Fibroblast of skin of scalp (primary cell): Measurements from ENCODE around the gene THBS4. TPM values are rescaled to one million over a fixed set of nuclear protein-coding genes. Genes with fewer than 3 reads are reported as not detected.

Experiments
- DNase-seq: peaks from one replicate; pipeline ENCODE4 v3.0.0-alpha.2; 2013
- polyA plus RNA-seq, 2 experiments: library from polyadenylated mRNA; unstranded; fragments of 120-200 nt; gene quantifications; one replicate each; pipeline ENCODE4 v1.2.1, GENCODE V29; 2013; ENCODE audit not compliant: insufficient read length in 2 of 2

THBS4 gene
- polyA plus RNA-seq (2013, experiment 1 of 2; ENCODE audit: insufficient read length), result 1.5 TPM
- 3.0 TPM for polyA plus RNA-seq (2013, experiment 2 of 2; ENCODE audit: insufficient read length)

GRCh38 chr5:80034962-80035821, at the start of gene THBS4:
TSS of gene THBS4 (plus strand) at chr5:80035348. CDS start at chr5:80035538, 190 bp downstream.
- no peak for DNase-seq

GRCh38 chr5:79986260-79986659, 48.9 kb upstream of the THBS4 start:
- DNase-seq, result no peak

GRCh38 chr5:79990205-79990597, 44.9 kb upstream of the THBS4 start:
- DNase-seq, result no peak

- DNase-seq, result peak; percentile 90
Measured at GRCh38 chr5:79990598-79991507, 44.3 kb upstream of the THBS4 start, which contains the start of gene MTX3. TSS of gene MTX3 (minus strand) at chr5:79991262. CDS start at chr5:79991238, 24 bp downstream.

- DNase-seq, result peak; percentile 2
Measured at GRCh38 chr5:79992891-79993657, 42.1 kb upstream of the THBS4 start.

- no peak for DNase-seq
Measured at GRCh38 chr5:79999722-80000121, 35.4 kb upstream of the THBS4 start.

GRCh38 chr5:80002677-80003076, 32.5 kb upstream of the THBS4 start:
- no peak for DNase-seq

GRCh38 chr5:80008995-80009765, 26.0 kb upstream of the THBS4 start:
- no peak for DNase-seq

GRCh38 chr5:80010754-80011392, 24.3 kb upstream of the THBS4 start:
- DNase-seq, result no peak

GRCh38 chr5:80025069-80025468, 10.1 kb upstream of the THBS4 start:
- DNase-seq, result no peak

GRCh38 chr5:80026841-80027240, 8.3 kb upstream of the THBS4 start:
- no peak for DNase-seq

GRCh38 chr5:80031109-80031508, 4.0 kb upstream of the THBS4 start:
- no peak for DNase-seq

- no peak for DNase-seq
Measured at GRCh38 chr5:80033513-80033912, 1.6 kb upstream of the THBS4 start.

- DNase-seq, result no peak
Measured at GRCh38 chr5:80034559-80034958, 589 bp upstream of the THBS4 start.

- no peak for DNase-seq
Measured at GRCh38 chr5:80035839-80036238, 691 bp downstream of the THBS4 start.

- no peak for DNase-seq
Measured at GRCh38 chr5:80036615-80037014, 1.5 kb downstream of the THBS4 start.

GRCh38 chr5:80037366-80037765, 2.2 kb downstream of the THBS4 start:
- no peak for DNase-seq

GRCh38 chr5:80039650-80040049, 4.5 kb downstream of the THBS4 start:
- no peak for DNase-seq

- no peak for DNase-seq
Measured at GRCh38 chr5:80041527-80041926, 6.4 kb downstream of the THBS4 start.

- DNase-seq, result no peak
Measured at GRCh38 chr5:80042330-80042729, 7.2 kb downstream of the THBS4 start.

- no peak for DNase-seq
Measured at GRCh38 chr5:80043187-80043586, 8.0 kb downstream of the THBS4 start.
